Renal cortex interstitium (tissue), 11 donors: ENCODE data around the gene STK11. TPM values are rescaled to one million over a fixed set of nuclear protein-coding genes. Genes with fewer than 3 reads are reported as not detected.

Experiments used
- DNase-seq, 11 donors: peaks; one replicate each; pipeline ENCODE4 v3.0.0-alpha.2; 2013; ENCODE audit warnings: low read depth in 9 of 11, low spot score in 4 of 11; ENCODE audit errors: extremely low read depth in 1 of 11
- polyA plus RNA-seq, 3 donors: library from polyadenylated mRNA; unstranded; fragments of 120-200 nt; gene quantifications; one replicate each; pipeline ENCODE4 v1.2.1, GENCODE V29; 2013; ENCODE audit not compliant: insufficient read length in 3 of 3

Gene STK11
- polyA plus RNA-seq, 3 donors, result 56.8 to 62.2 (median 59.0) TPM

DNA sequence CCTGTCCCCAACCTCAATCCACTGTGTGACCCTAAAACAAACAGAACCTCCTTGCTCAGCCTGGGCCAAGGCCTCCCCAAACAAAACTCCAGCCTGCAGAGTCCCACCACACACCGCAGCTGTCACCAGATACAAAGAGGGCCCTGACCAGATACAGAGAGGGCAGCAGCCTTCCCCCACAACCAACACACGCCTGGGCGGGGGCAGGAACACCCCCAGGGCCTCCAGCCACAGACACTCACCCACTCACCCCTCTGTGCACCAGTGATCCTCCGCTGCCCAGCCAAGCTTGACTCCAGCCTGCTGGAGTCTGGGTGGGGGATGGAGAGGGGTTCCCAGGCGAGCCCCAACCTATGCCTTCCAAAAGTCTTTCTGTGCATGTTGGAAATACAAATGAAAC is 57.6 kb downstream of the STK11 start:
- no peak for DNase-seq

DNA sequence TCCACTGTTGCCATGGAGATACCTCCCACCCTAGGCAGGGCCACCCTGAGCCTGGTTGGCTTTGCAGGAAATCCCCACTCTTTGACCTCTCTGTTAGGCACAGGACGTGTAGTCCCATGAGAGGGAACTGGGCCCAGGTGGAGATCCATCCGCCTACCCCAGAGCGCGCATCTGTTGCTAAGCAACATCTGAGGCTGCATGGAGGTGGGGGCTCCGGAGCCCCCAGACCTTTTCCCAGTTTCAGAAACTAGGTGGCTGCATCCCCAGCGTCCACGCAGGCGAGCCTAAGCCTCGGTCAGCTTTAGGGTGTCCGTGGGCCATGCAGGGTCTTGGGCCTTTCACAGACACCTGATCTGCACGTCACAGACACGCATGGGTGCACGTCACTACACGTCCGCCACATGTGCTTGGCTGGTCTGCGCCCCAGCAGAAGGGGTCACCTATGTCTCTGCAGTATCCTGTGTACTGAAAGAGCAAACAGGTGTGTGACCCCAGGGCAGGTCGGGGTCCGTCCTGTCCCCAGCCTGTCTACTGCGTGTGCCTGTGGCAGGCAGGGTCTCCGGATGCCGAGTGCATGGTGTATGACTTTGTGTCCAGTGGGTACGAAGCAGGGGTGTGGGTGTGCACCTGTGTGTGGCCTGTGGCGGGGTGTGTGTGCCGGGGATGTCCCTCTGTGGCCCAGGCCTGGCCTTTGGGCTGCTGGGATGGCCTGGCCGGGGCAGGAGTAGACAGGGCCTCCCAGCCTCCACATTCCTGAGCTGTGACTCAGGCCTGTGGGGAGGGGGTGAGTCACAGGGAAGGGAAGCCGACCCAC is 59.4 kb downstream of the STK11 start:
- DNase-seq, result no peak

GRCh38 chr19:1265615-1266128 is 60.1 kb downstream of the STK11 start:
- no peak for DNase-seq

DNA sequence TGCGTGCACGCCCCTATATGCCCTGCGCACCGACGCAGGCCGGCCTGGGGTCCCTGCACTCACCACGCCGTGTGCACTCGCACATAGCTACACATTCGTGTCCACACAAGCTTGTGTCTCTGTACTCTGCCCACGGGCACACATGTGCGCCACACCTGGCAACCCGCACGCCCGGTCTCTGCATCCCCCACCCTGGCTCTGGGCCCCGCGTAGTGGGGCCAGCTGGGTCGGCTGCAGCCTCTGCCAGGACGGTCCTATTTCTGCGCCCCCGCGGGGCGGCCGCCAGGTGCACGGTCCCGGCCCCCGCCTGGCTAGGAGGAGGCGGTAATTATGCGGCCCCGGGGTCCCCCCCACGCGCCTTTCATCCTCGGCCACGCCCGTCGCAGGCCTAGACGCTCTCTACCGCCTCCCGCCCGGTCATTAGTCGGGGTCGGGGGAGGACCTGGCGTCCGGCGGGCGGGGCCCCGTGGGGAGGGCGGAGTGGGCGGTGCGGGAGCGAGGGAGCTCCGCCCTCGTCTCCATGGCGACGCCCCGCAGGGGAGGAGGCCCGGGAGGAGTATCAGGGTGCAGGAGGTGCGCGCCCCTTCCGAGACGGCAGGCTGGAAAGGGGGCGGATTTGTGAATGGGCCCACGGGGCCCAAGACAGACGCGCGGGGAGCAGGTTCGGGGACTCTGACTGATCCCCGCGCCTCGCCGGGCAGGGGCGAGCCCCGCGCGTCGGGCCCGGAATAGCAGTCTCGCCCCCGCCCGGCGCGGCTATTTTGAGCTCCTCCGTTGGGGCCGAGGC is 60.7 kb downstream of the STK11 start:
- no peak for DNase-seq

GRCh38 chr19:1266916-1267476 is 61.4 kb downstream of the STK11 start:
- DNase-seq, result no peak

GRCh38 chr19:1267477-1268225 is 62.1 kb downstream of the STK11 start:
- no peak for DNase-seq

GRCh38 chr19:1268226-1269064 is 62.9 kb downstream of the STK11 start:
- no peak for DNase-seq

- peak in 10 of 11 donors; percentile 91 to 99 (median 98) for DNase-seq
These were observed 63.5 kb downstream of the STK11 start, which contains the start of gene CIRBP for GRCh38 chr19:1269065-1269477. Gene CIRBP (plus strand): TSS chr19:1269332. CDS start chr19:1270934, 1,602 bp downstream.

DNA sequence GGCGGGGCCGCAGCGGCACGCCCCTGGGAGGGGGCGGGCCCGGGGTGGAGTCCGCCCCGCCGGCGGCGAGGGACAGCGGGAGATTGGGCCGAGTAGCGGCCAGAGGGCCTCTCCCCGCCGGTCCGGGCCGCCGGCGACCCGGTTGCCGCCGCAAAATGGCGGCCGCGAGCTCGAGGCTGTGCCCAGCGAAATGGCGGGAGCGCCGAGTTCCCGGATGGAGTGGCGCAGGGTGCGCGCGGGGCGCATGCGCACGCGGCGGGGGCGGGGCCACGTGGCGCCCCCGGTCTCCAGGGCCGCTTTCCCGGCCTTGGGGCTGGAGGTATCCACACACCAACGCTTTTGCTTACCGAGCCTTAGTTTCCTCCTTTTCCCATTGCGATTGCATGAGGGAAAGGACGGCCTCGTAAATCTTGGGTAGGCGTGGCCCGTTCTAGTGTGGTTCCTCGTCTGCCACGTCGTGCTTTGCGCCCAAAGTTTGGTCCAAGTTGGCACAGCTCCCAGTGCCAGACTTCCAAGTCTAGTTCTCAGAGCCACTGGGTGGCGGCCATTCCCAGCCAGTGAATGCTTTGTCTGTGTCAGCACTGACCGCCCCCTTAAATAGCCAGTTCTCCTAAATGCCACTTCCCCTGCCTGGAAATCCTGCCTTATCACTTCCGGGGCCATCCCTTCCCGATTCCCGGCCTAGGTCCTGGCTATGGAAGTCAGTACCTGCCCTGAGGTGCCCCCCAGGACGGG is 64.1 kb downstream of the STK11 start:
- peak in 4 of 11 donors; percentile 78 to 83 (median 81) for DNase-seq

- DNase-seq, result no peak
These were observed 64.8 kb downstream of the STK11 start for GRCh38 chr19:1270213-1270853.

DNA sequence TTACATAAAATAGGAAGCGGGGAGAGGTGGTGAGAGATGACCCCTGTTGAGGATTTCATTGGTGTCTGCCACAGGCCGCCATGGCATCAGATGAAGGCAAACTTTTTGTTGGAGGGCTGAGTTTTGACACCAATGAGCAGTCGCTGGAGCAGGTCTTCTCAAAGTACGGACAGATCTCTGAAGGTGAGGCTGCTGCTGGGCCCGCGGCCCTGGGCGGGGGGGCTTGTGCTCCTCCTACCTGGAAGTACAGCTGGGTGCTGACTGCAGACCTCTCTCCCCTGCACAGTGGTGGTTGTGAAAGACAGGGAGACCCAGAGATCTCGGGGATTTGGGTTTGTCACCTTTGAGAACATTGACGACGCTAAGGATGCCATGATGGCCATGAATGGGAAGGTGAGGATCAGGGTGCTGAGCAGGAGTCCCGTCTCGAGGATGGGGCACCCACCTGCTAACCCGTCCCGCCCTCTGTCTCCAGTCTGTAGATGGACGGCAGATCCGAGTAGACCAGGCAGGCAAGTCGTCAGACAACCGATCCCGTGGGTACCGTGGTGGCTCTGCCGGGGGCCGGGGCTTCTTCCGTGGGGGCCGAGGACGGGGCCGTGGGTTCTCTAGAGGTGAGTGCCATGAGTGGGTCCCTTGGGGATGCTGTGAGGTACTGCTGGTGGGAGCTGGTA is 65.4 kb downstream of the STK11 start:
- no peak for DNase-seq

GRCh38 chr19:1271528-1272422 is 66.2 kb downstream of the STK11 start:
- DNase-seq, result no peak

DNA sequence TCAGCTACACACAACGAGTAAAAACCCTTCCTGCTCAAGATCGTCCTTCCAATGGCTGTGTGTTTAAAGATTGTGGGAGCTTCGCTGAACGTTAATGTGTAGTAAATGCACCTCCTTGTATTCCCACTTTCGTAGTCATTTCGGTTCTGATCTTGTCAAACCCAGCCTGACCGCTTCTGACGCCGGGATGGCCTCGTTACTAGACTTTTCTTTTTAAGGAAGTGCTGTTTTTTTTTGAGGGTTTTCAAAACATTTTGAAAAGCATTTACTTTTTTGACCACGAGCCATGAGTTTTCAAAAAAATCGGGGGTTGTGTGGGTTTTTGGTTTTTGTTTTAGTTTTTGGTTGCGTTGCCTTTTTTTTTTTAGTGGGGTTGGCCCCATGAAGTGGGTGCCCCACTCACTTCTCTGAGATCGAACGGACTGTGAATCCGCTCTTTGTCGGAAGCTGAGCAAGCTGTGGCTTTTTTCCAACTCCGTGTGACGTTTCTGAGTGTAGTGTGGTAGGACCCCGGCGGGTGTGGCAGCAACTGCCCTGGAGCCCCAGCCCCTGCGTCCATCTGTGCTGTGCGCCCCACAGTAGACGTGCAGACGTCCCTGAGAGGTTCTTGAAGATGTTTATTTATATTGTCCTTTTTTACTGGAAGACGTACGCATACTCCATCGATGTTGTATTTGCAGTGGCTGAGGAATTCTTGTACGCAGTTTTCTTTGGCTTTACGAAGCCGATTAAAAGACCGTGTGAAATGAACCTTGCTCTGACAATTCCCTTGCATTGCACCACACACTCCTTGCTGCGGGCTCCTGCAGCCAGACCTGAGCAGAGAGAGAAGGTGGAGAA is 67.1 kb downstream of the STK11 start:
- DNase-seq, result no peak

GRCh38 chr19:1273263-1274041 is 67.9 kb downstream of the STK11 start:
- DNase-seq, result no peak
